Measurements from ENCODE around the gene C11orf97. TPM values are rescaled to one million over a fixed set of nuclear protein-coding genes. Genes with fewer than 3 reads are reported as not detected.

Gene C11orf97
- total and polyA plus RNA-seq, 9 of the 15 experiments (the other 6 are each of a cell fraction or from before 2014, with no cell fraction given): not detected

- TF ChIP-seq CHD7 (IDR thresholded peaks at IDR 0.05; ENCODE audit: low read depth, low read length): no peak
- peak; percentile 13; the same call in 1 of the 2 replicates for TF ChIP-seq CREM (IDR thresholded peaks at IDR 0.05; ENCODE audit: low read depth)
- TF ChIP-seq HNRNPLL (IDR thresholded peaks at IDR 0.05; ENCODE audit: low read depth, low read length, poor library complexity, severe bottlenecking): no peak
- no peak for TF ChIP-seq CREB1 (IDR thresholded peaks at IDR 0.05)
- no peak for TF ChIP-seq CREB1 (CRISPR knock-in tag; IDR thresholded peaks at IDR 0.05)
- no peak for TF ChIP-seq HMG20A (CRISPR knock-in tag; conservative IDR thresholded peaks at IDR 0.05)
- no peak for TF ChIP-seq SIRT6 (IDR thresholded peaks at IDR 0.05; ENCODE audit: low read depth, low read length)
- no peak for TF ChIP-seq PURB (CRISPR knock-in tag; IDR thresholded peaks at IDR 0.05; ENCODE audit: low read depth)
- TF ChIP-seq SIN3B (IDR thresholded peaks at IDR 0.05; ENCODE audit: low read depth): no peak
- no peak for TF ChIP-seq NR1H2 (CRISPR knock-in tag; IDR thresholded peaks at IDR 0.05)
- no peak for TF ChIP-seq ARID3A (IDR thresholded peaks at IDR 0.05; ENCODE audit: borderline replicate concordance, low read depth, low read length)
- TF ChIP-seq EGR1 (conservative IDR thresholded peaks at IDR 0.05): peak; percentile 98
- no peak for TF ChIP-seq PHTF2 (CRISPR knock-in tag; IDR thresholded peaks at IDR 0.05)
- no peak for TF ChIP-seq ZNF347 (CRISPR knock-in tag; IDR thresholded peaks at IDR 0.05; ENCODE audit: low read depth)
- peak; percentile 80 for TF ChIP-seq BHLHE40 (IDR thresholded peaks at IDR 0.05; ENCODE audit: low read length)
These were observed 55.0 kb downstream of the C11orf97 start, which contains the start of gene PIWIL4 (continued) for GRCh38 chr11:94567181-94567670.
